H9 (cell line): ENCODE measurements around the gene SYNPO. TPM values are rescaled to one million over a fixed set of nuclear protein-coding genes. Genes with fewer than 3 reads are reported as not detected.

Experiments used
- DNase-seq: peaks from one replicate; pipeline ENCODE4 v3.0.0-alpha.2; 2017
- H2AFZ ChIP-seq: one replicate; pipeline ENCODE4 v1.6.1; 2013; ENCODE audit warnings: mild to moderate bottlenecking, low read length, control low read depth, moderate library complexity
- H2AK5ac ChIP-seq: 2 replicates; pipeline ENCODE4 v1.6.1; 2013; ENCODE audit warnings: low read length, control low read depth, mixed read lengths; ENCODE audit not compliant: insufficient read length
- H2BK120ac ChIP-seq: one replicate; pipeline ENCODE4 v1.6.1; 2013; ENCODE audit warnings: low read depth, mild to moderate bottlenecking, low read length, control low read depth, inconsistent platforms; ENCODE audit not compliant: poor library complexity, severe bottlenecking
- H2BK12ac ChIP-seq: 2 replicates; pipeline ENCODE4 v1.6.1; 2013; ENCODE audit warnings: low read length, control low read depth, mixed read lengths, low read depth; ENCODE audit not compliant: insufficient read length
- H2BK15ac ChIP-seq: 2 replicates; pipeline ENCODE4 v1.6.1; 2013; ENCODE audit warnings: low read depth, low read length, control low read depth
- H2BK20ac ChIP-seq: one replicate; pipeline ENCODE4 v1.6.1; 2013; ENCODE audit warnings: low read depth, mild to moderate bottlenecking, low read length, control low read depth, inconsistent platforms; ENCODE audit not compliant: poor library complexity, severe bottlenecking
- H2BK5ac ChIP-seq: 2 replicates; pipeline ENCODE4 v1.6.1; 2013; ENCODE audit warnings: low read length, control low read depth, mixed read lengths; ENCODE audit not compliant: insufficient read length
- H3K14ac ChIP-seq: 2 replicates; pipeline ENCODE4 v1.6.1; 2013; ENCODE audit warnings: low read length, control low read depth; ENCODE audit not compliant: insufficient read depth
- H3K18ac ChIP-seq: 2 replicates; pipeline ENCODE4 v1.6.1; 2013; ENCODE audit warnings: low read depth, mild to moderate bottlenecking, mixed read lengths, low read length, control low read depth; ENCODE audit not compliant: insufficient read length
- H3K23ac ChIP-seq: 2 replicates; pipeline ENCODE4 v1.6.1; 2013; ENCODE audit warnings: low read length, control low read depth, mixed read lengths, low read depth; ENCODE audit not compliant: insufficient read length
- H3K23me2 ChIP-seq: 2 replicates; pipeline ENCODE4 v1.6.1; 2013; ENCODE audit warnings: low read depth, mild to moderate bottlenecking, mixed read lengths, low read length, control low read depth; ENCODE audit not compliant: insufficient read length, poor library complexity, severe bottlenecking
- H3K27ac ChIP-seq: 2 replicates; pipeline ENCODE4 v1.5.1; 2013; ENCODE audit warnings: low read length, control low read depth, mixed read lengths, low read depth; ENCODE audit not compliant: insufficient read length
- H3K27me3 ChIP-seq: 2 replicates; pipeline ENCODE4 v1.6.1; 2013; ENCODE audit warnings: low read length, control low read depth, inconsistent platforms; ENCODE audit not compliant: insufficient read depth
- H3K4ac ChIP-seq: 2 replicates; pipeline ENCODE4 v1.6.1; 2013; ENCODE audit warnings: low read depth, mild to moderate bottlenecking, control low read depth, inconsistent platforms, low read length, moderate library complexity
- H3K4me1 ChIP-seq: 2 replicates; pipeline ENCODE4 v1.6.1; 2013; ENCODE audit warnings: low read length, control low read depth, inconsistent platforms; ENCODE audit not compliant: insufficient read depth
- H3K4me2 ChIP-seq: 2 replicates; pipeline ENCODE4 v1.6.1; 2013; ENCODE audit warnings: low read length, control low read depth, mixed read lengths; ENCODE audit not compliant: insufficient read length, insufficient read depth
- H3K56ac ChIP-seq: 2 replicates; pipeline ENCODE4 v1.6.1; 2013; ENCODE audit warnings: low read depth, mild to moderate bottlenecking, mixed read lengths, low read length, control low read depth; ENCODE audit not compliant: insufficient read length
- H3K79me1 ChIP-seq: 2 replicates; pipeline ENCODE4 v1.6.1; 2013; ENCODE audit warnings: low read depth, mild to moderate bottlenecking, moderate library complexity, low read length, control low read depth, inconsistent platforms; ENCODE audit not compliant: insufficient read depth, poor library complexity, severe bottlenecking
- H3K79me2 ChIP-seq: 2 replicates; pipeline ENCODE4 v1.6.1; 2013; ENCODE audit warnings: low read length, control low read depth, inconsistent platforms; ENCODE audit not compliant: insufficient read depth
- H3K9ac ChIP-seq: 2 replicates; pipeline ENCODE4 v1.6.1; 2013; ENCODE audit warnings: low read length, control low read depth, mixed read lengths; ENCODE audit not compliant: insufficient read length; ENCODE audit errors: extremely low read depth
- H3K9me3 ChIP-seq: one replicate; pipeline ENCODE4 v1.6.1; 2013; ENCODE audit warnings: low read depth, low read length, inconsistent platforms; ENCODE audit not compliant: control insufficient read depth
- H3T11ph ChIP-seq: one replicate; pipeline ENCODE4 v1.6.1; 2013; ENCODE audit warnings: mild to moderate bottlenecking, low read length, control low read depth, inconsistent platforms
- H4K20me1 ChIP-seq: one replicate; pipeline ENCODE4 v1.6.1; 2013; ENCODE audit not compliant: control insufficient read depth, insufficient read length, insufficient read depth
- H4K5ac ChIP-seq: 2 replicates; pipeline ENCODE4 v1.6.1; 2013; ENCODE audit warnings: low read depth, mild to moderate bottlenecking, mixed read lengths, low read length, control low read depth; ENCODE audit not compliant: insufficient read length
- H4K8ac ChIP-seq: replicated peaks from 2 replicates; pipeline ENCODE4 v1.6.1; 2013; ENCODE audit warnings: low read length, control low read depth, mixed read lengths, low read depth; ENCODE audit not compliant: insufficient read length
- H4K91ac ChIP-seq: 2 replicates; pipeline ENCODE4 v1.6.1; 2013; ENCODE audit warnings: low read depth, mild to moderate bottlenecking, moderate library complexity, mixed read lengths, low read length, control low read depth; ENCODE audit not compliant: insufficient read length
- H3K27ac Mint-ChIP-seq, 3 experiments: 2 replicates in 2 of 3; 3 replicates in 1 of 3; pipeline ENCODE4 v1.8.0; 2020 to 2021; ENCODE audit warnings: mixed read lengths in 3 of 3, mild to moderate bottlenecking in 1 of 3, moderate library complexity in 1 of 3
- H3K27me3 Mint-ChIP-seq: 2 replicates; pipeline ENCODE4 v1.8.0; 2021; ENCODE audit warnings: low read depth, mild to moderate bottlenecking, moderate library complexity, mixed read lengths
- H3K36me3 Mint-ChIP-seq, 3 experiments: 2 replicates in 2 of 3; 3 replicates in 1 of 3; pipeline ENCODE4 v1.8.0; 2020 to 2021; ENCODE audit warnings: low read depth in 3 of 3, mixed read lengths in 3 of 3; ENCODE audit not compliant: insufficient read depth in 1 of 3
- H3K4me1 Mint-ChIP-seq, 2 experiments: 2 replicates each; pipeline ENCODE4 v1.8.0; 2020; ENCODE audit warnings: mixed read lengths in 2 of 2
- H3K4me3 Mint-ChIP-seq, 2 experiments: 2 replicates in 1 of 2; 3 replicates in 1 of 2; pipeline ENCODE4 v1.8.0; 2020 to 2021; ENCODE audit warnings: mild to moderate bottlenecking in 2 of 2, mixed read lengths in 2 of 2, moderate library complexity in 1 of 2
- H3K9me3 Mint-ChIP-seq, 2 experiments: 2 replicates in 1 of 2; 3 replicates in 1 of 2; pipeline ENCODE4 v1.8.0; 2020; ENCODE audit warnings: mild to moderate bottlenecking in 2 of 2, mixed read lengths in 2 of 2, moderate library complexity in 1 of 2
- WGBS: extraction: QIAGEN DNeasy Blood & Tissue Kit; methylation state at CpG from one replicate; pipeline ENCODE4 v1.1.7; 2013; ENCODE audit warnings: missing lambda C conversion rate, low lambda C conversion rate, mixed read lengths; ENCODE audit not compliant: insufficient read length; ENCODE audit errors: extremely low coverage; 5-methylcytosine and 5-hydroxymethylcytosine counted together
- total RNA-seq: library from RNA; stranded (reverse); gene quantifications from 2 replicates; pipeline ENCODE4 v1.2.1, GENCODE V29; 2021
- TF ChIP-seq, protein P1 (sequence below): fragments of 200-600 bp; sonication (generic); conservative IDR thresholded peaks from 3 replicates; pipeline ENCODE4 v1.8.0; 2021; ENCODE audit warnings: antibody characterized with exemption, mild to moderate bottlenecking

Gene SYNPO
- total RNA-seq, 1 experiment from 2014 or later, result 1.7 TPM

DNA sequence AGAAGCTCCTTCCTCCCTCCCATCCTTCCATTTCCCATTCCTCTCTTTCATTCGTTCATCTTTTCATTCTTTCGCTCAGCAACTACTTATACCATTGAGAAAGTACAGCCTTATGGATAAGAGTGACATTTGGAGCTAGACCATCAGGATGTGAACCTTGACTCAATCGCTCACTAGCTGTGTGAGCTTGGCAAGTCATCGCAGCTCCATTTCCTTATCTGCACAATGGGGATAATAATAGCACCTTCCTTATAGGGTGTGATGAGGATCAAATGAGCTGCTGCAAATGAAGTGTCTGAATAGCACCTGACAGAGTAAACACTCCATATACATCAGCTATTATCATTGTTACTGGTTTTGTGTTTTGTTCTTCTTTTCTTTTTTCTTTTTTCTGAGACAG is 28.1 kb upstream of the SYNPO start:
- Histone ChIP-seq H3K23me2 (no peaks in the 10 kb centered on the region), H3K56ac (no peak overlapping the region), H3K79me2 (no peaks in the 10 kb centered on the region; the same call in 1 of the 2 replicates), H4K91ac (no peak overlapping the region), H2BK15ac (no peak overlapping the region), H3K4me2 (no peak overlapping the region), H3T11ph (no peak overlapping the region), H3K14ac (no peak overlapping the region), H4K5ac (no peak overlapping the region), H3K27me3 (no peaks in the 10 kb centered on the region), H2BK120ac (no peak overlapping the region), H2AK5ac (no peak overlapping the region), H4K8ac (no peak overlapping the region), H3K79me1 (no peaks in the 10 kb centered on the region), H3K27ac (no peak overlapping the region), H3K4me1 (no peaks in the 10 kb centered on the region), H2BK20ac (no peak overlapping the region), H2BK12ac (no peak overlapping the region), H3K23ac (no peak overlapping the region), H2AFZ (no peak overlapping the region), H3K18ac (no peak overlapping the region), H2BK5ac (no peak overlapping the region), H4K20me1 (no peaks in the 10 kb centered on the region), H3K9me3 (no peaks in the 10 kb centered on the region), H3K4ac (no peak overlapping the region), H3K9ac (no peak overlapping the region)
- Mint-ChIP-seq H3K36me3 (no peaks in the 10 kb centered on the region), H3K4me1 (peaks cover 30 to 34% of the 10 kb centered on the region in 2 experiments), H3K27ac (no peak overlapping the region), H3K27me3 (peaks cover 6% of the 10 kb centered on the region), H3K4me3 (no peak overlapping the region), H3K9me3 (no peaks in the 10 kb centered on the region)
- DNase-seq, result no peak
- TF ChIP-seq, protein P1, sequence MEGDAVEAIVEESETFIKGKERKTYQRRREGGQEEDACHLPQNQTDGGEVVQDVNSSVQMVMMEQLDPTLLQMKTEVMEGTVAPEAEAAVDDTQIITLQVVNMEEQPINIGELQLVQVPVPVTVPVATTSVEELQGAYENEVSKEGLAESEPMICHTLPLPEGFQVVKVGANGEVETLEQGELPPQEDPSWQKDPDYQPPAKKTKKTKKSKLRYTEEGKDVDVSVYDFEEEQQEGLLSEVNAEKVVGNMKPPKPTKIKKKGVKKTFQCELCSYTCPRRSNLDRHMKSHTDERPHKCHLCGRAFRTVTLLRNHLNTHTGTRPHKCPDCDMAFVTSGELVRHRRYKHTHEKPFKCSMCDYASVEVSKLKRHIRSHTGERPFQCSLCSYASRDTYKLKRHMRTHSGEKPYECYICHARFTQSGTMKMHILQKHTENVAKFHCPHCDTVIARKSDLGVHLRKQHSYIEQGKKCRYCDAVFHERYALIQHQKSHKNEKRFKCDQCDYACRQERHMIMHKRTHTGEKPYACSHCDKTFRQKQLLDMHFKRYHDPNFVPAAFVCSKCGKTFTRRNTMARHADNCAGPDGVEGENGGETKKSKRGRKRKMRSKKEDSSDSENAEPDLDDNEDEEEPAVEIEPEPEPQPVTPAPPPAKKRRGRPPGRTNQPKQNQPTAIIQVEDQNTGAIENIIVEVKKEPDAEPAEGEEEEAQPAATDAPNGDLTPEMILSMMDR, result no peak
- WGBS, result 100% methylated on average over 2 of the region's 4 CpGs
